BE2C (cell line): Measurements from ENCODE around the gene CHCHD1.
"Not testable (repeated sequence)": the region's sequence is repeated elsewhere in the genome, so short reads cannot be mapped to it uniquely, and the experiment has no call there.

Experiments
- DNase-seq: peaks from one replicate; pipeline ENCODE4 v3.0.0-alpha.2; 2020
- H3K27me3 ChIP-seq: fragments of 250-450 bp; sonication (Bioruptor Pico); 2 replicates; pipeline ENCODE4 v1.5.1; 2020; ENCODE audit warnings: mild to moderate bottlenecking
- H3K36me3 ChIP-seq: fragments of 250-450 bp; sonication (Bioruptor Pico); 2 replicates; pipeline ENCODE4 v1.5.1; 2020; ENCODE audit warnings: mild to moderate bottlenecking
- H3K4me1 ChIP-seq: fragments of 250-450 bp; sonication (Bioruptor Pico); 2 replicates; pipeline ENCODE4 v1.5.1; 2020
- H3K4me3 ChIP-seq: 2 replicates; pipeline ENCODE4 v1.5.1; 2011; ENCODE audit warnings: low read depth, low read length
- H3K9me3 ChIP-seq: fragments of 250-450 bp; sonication (Bioruptor Pico); 2 replicates; pipeline ENCODE4 v1.5.1; 2020
- CTCF ChIP-seq: IDR thresholded peaks from 2 replicates; pipeline ENCODE4 v1.5.1; 2012; ENCODE audit warnings: mild to moderate bottlenecking, low read depth, low read length

CHCHD1 gene

GRCh38 chr10:73824146-73824725 is 42.4 kb downstream of the CHCHD1 start:
- no peak for TF ChIP-seq CTCF
- Histone ChIP-seq H3K4me1 (no peaks in the 10 kb centered on the region), H3K27me3 (no peaks in the 10 kb centered on the region), H3K4me3 (no peak overlapping the region), H3K36me3 (no peaks in the 10 kb centered on the region), H3K9me3 (no peaks in the 10 kb centered on the region)
- no peak for DNase-seq

- Histone ChIP-seq H3K4me3 (no peak overlapping the region), H3K27me3 (no peaks in the 10 kb centered on the region), H3K36me3 (no peaks in the 10 kb centered on the region), H3K4me1 (no peaks in the 10 kb centered on the region), H3K9me3 (no peaks in the 10 kb centered on the region)
- no peak for DNase-seq
- TF ChIP-seq CTCF, result no peak
These were observed 45.7 kb downstream of the CHCHD1 start for GRCh38 chr10:73827346-73828089.

- no peak for DNase-seq
- no peak for TF ChIP-seq CTCF
- Histone ChIP-seq H3K9me3 (no peaks in the 10 kb centered on the region), H3K4me1 (no peaks in the 10 kb centered on the region), H3K27me3 (no peaks in the 10 kb centered on the region), H3K4me3 (no peak overlapping the region), H3K36me3 (no peaks in the 10 kb centered on the region)
These were observed 46.3 kb downstream of the CHCHD1 start for GRCh38 chr10:73828161-73828560.

GRCh38 chr10:73829090-73829489 is 47.2 kb downstream of the CHCHD1 start:
- not testable (repeated sequence) for H3K9me3 ChIP-seq, H3K27me3 ChIP-seq, DNase-seq, H3K4me1 ChIP-seq, H3K4me3 ChIP-seq, H3K36me3 ChIP-seq
